ENCODE data around the gene SEPTIN3. TPM values are rescaled to one million over a fixed set of nuclear protein-coding genes. Genes with fewer than 3 reads are reported as not detected.
A peak's percentile ranks its signal among the peaks of the same experiment; 100 is the strongest.

SEPTIN3 gene
- total and polyA plus RNA-seq, 2 donors (not counting 1 experiment from before 2014, with no cell fraction given) = 0.05 to 0.33 TPM

DNA sequence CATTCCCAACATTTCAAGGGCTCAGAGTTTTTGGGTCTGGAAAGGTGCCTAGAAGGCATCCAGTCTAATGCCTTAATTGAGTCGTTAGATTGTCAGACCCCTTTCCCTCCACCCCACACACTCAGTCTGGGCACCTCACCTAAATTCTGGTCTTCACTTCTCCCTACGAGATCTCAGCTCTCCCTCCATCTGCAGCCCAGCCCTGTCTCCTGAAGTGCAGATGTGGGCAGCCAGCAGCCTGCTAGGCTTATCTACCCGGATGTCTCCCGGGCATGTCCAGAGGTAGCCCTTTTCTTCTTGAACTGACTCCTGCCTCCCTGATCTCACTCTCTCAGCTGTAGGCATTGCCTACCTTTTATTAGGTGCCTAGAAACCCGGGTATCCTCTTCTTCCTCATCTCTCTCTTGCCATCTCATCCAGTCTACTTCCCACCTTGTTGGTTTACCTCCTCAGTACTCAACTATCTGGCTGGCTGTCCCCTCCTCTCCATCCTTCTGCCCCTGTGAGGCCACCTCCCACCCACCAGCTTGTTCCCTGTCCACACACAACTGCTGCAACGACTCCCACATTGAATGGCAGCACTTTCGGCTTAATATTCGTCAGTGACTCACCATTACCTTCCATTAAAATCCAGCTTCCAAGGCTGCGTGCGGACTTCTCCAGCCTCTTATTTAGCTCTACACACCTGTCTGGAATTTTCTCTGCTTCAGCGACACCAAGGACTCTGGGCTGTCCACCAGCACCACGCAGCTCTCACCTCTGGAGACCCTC, 6.2 kb downstream of the SEPTIN3 start:
- H3K27ac ChIP-seq (ENCODE audit: insufficient read depth, low read length) = no peak overlapping the region
- H3K4me1 ChIP-seq (ENCODE audit: control insufficient read depth, extremely low read depth, insufficient read depth, low read length) = no peaks in the 10 kb centered on the region
- DNase-seq (ENCODE audit: low read depth in 2 of 2) = no peak
- H3K4me3 ChIP-seq (replicated peaks in 1 of 4; ENCODE audit: control extremely low read depth in 1 of 4, insufficient read depth in 1 of 4, low read depth in 3 of 4, low read length in 4 of 4) = no peak overlapping the region
- H2AFZ ChIP-seq (ENCODE audit: low read length) = no peak overlapping the region
- peaks cover 33% of the 10 kb centered on the region for H3K27me3 ChIP-seq (ENCODE audit: control insufficient read depth, insufficient read depth, low read length)
- H3K9ac ChIP-seq (ENCODE audit: insufficient read depth, low read length) = no peak overlapping the region
- H3K79me2 ChIP-seq (ENCODE audit: control insufficient read depth, insufficient read depth, low read length) = no peaks in the 10 kb centered on the region
- H3K36me3 ChIP-seq (ENCODE audit: control insufficient read depth, insufficient read depth, low read length) = no peaks in the 10 kb centered on the region
- no peak overlapping the region for H3K4me2 ChIP-seq (ENCODE audit: extremely low read depth, insufficient read depth, low read length)
- H4K20me1 ChIP-seq (ENCODE audit: control insufficient read depth, extremely low read depth, insufficient read depth, low read length) = no peaks in the 10 kb centered on the region
- TF ChIP-seq EZH2 (IDR thresholded peaks at IDR 0.05; ENCODE audit: low read length, missing control alignments) = peak; percentile 60
- TF ChIP-seq, protein P1, sequence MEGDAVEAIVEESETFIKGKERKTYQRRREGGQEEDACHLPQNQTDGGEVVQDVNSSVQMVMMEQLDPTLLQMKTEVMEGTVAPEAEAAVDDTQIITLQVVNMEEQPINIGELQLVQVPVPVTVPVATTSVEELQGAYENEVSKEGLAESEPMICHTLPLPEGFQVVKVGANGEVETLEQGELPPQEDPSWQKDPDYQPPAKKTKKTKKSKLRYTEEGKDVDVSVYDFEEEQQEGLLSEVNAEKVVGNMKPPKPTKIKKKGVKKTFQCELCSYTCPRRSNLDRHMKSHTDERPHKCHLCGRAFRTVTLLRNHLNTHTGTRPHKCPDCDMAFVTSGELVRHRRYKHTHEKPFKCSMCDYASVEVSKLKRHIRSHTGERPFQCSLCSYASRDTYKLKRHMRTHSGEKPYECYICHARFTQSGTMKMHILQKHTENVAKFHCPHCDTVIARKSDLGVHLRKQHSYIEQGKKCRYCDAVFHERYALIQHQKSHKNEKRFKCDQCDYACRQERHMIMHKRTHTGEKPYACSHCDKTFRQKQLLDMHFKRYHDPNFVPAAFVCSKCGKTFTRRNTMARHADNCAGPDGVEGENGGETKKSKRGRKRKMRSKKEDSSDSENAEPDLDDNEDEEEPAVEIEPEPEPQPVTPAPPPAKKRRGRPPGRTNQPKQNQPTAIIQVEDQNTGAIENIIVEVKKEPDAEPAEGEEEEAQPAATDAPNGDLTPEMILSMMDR (conservative IDR thresholded peaks at IDR 0.05 in 1 of 2, IDR thresholded peaks at IDR 0.05 in 1 of 2; ENCODE audit: low read depth in 1 of 2, low read length in 2 of 2) = no peak
- H3K9me3 ChIP-seq (ENCODE audit: control insufficient read depth, insufficient read depth, low read depth, low read length) = no peaks in the 10 kb centered on the region

DNA sequence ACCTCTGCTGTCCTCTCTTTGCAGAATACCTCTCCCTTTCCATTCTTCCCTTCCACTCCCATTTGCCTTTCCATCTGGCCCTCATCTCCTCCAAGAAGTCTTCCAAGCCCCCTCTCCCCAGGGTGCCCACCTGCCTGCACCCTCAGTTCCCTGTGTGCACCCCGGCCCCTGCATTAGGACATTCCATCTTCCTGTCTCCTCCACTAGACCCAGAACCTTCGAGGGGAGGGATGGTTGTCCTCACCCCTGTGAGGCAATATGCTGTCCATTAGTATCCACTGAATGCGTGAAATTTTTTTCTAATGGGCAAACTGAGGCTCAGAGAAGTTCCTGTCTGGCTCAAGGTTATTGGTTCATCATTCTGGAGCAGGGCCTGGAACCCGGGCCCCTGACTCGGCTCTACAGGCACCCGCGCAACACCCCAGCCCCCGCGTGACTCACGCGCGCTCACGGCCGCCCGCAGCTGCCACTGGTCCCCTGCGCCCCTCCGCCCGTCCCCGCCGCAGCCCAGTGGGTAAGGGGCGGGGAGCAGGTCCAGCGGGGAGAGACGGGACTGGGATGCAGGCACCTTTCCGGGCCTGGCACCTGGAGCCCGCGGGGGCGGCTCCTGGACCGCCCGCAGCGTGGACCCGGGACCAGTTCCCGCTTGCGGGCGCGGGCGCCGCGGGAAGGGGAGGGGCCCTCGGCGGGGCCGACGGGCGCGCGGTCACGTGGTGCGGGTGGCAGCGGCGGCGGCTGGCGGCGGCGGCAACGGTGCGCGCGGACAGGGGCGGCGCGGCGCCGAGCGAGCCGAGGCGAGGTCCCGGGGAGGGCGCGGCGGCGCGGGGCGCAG, 7.0 kb downstream of the SEPTIN3 start:
- Histone ChIP-seq H3K4me3 (replicated peaks in 1 of 4; ENCODE audit: control extremely low read depth in 1 of 4, insufficient read depth in 1 of 4, low read depth in 3 of 4, low read length in 4 of 4) (peak overlapping the region in 1 of 4 experiments; percentile 43), H2AFZ (ENCODE audit: low read length) (no peak overlapping the region)
- DNase-seq (ENCODE audit: low read depth in 2 of 2) = no peak

More for the DNA sequence above, 7.0 kb downstream of the SEPTIN3 start:
- no peaks in the 10 kb centered on the region for H3K9me3 ChIP-seq (ENCODE audit: control insufficient read depth, insufficient read depth, low read depth, low read length)
- H3K4me1 ChIP-seq (ENCODE audit: control insufficient read depth, extremely low read depth, insufficient read depth, low read length) = no peaks in the 10 kb centered on the region
- H3K4me2 ChIP-seq (ENCODE audit: extremely low read depth, insufficient read depth, low read length) = peak overlapping the region; percentile 15
- H4K20me1 ChIP-seq (ENCODE audit: control insufficient read depth, extremely low read depth, insufficient read depth, low read length) = no peaks in the 10 kb centered on the region
- H3K36me3 ChIP-seq (ENCODE audit: control insufficient read depth, insufficient read depth, low read length) = no peaks in the 10 kb centered on the region
- peaks cover 33% of the 10 kb centered on the region for H3K27me3 ChIP-seq (ENCODE audit: control insufficient read depth, insufficient read depth, low read length)
- no peak overlapping the region for H3K27ac ChIP-seq (ENCODE audit: insufficient read depth, low read length)
- TF ChIP-seq EZH2 (IDR thresholded peaks at IDR 0.05; ENCODE audit: low read length, missing control alignments) = peak; percentile 75
- TF ChIP-seq, protein P1 (conservative IDR thresholded peaks at IDR 0.05 in 1 of 2, IDR thresholded peaks at IDR 0.05 in 1 of 2; ENCODE audit: low read depth in 1 of 2, low read length in 2 of 2) = no peak
- no peak overlapping the region for H3K9ac ChIP-seq (ENCODE audit: insufficient read depth, low read length)
- H3K79me2 ChIP-seq (ENCODE audit: control insufficient read depth, insufficient read depth, low read length) = no peaks in the 10 kb centered on the region
